GM10847 (cell line): ENCODE measurements around the gene MAST1.

Experiments used
- POLR2A ChIP-seq: IDR thresholded peaks from 2 replicates; pipeline ENCODE4 v1.6.1; 2011; ENCODE audit not compliant: insufficient read length; ENCODE audit errors: extremely low read depth

Gene MAST1

DNA sequence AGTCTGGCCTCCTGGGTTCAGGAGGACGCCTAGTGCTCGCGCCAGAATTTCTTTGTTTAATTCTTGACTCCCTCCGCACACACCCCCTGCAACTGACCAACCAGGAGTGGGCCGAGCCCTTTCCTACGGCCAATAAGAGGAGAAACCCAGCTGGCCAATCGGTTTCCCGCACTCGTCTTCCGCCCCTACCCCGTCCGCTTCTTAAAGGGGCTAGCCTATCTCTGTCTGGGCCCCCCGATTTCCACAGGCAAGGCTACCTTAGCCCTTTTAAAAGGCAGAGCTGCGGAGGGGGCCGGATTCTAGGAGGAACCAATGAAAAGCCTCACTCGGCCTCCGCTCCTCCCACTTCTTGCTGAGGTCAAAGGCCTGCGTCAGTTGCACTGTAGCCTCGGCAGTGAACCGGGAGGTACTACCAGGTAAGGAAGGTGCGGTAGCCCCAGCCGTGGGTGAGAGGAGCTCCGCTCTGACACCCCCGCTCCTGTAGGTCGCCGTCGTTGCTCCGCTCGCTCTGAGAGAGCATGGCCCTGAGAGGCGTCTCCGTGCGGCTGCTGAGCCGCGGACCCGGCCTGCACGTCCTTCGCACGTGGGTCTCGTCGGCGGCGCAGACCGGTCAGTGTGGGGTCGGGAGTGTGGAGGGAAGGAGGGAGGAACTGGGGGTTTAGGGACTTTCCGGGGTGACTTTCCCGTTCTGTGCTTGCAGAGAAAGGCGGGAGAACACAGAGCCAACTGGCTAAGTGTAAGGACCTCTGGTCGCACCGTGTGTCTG, 52.7 kb downstream of the MAST1 start, which contains the start of gene GCDH:
Gene GCDH, plus strand, starts transcription at position 374 of the 766 bp plus-strand sequence. Its CDS starts 145 bp downstream, at position 519.
- peak; percentile 78 for TF ChIP-seq POLR2A

DNA sequence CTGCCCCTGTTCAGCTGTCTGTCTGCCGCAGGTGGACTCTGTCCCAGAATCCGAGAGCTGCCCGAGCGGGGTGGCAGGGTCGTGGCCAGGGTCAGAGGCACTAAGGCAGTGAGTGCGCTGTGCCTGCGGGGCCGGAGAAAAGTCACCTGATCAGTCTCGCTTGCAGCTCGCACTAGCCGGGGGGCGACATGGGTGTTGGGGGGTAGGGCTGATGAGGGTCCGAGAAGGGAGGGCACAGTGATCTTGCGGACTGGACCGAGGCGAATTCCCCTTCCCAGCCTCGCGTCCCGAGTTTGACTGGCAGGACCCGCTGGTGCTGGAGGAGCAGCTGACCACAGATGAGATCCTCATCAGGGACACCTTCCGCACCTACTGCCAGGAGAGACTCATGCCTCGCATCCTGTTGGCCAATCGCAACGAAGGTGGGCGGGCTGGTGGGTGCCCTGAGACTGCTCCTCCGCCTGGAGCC, 53.3 kb downstream of the MAST1 start:
- TF ChIP-seq POLR2A, result no peak

DNA sequence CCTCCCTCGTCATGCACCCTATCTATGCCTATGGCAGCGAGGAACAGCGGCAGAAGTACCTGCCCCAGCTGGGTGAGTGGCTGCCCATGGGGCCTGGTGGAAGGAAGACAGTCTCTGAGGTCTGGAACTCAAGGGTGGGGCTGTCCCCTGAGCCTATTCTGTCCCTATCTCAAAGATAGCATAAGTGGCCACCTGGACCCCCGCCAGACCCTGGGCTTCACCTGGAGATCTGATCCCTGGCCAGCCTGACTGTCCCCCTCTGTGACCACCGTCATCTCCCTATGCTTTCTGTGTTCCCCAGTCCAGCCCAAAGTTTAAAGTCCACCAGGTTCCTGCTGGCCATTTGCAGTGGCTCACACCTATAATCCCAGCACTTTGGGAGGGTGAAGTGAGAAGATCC, 55.3 kb downstream of the MAST1 start:
- TF ChIP-seq POLR2A, result no peak

DNA sequence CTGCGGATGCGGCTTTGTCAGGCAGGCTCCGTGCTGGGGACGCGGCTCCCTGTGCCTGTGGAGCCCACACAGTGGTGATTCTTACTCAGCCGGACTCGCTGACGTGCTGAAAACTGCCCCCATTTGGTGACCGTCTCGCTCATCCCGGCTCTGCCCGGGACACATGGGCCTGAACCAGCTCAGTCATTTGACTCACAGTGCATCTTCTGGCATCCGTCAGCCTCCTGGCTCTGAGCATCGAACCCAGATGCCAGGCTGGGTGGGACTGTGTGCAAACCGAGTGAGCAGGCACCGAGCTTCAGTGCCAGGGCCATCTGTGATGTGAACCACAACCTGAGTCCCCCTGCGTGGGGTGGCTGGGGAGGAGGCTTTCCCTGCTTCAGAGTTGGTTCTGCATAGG, 58.1 kb downstream of the MAST1 start:
- TF ChIP-seq POLR2A, result no peak

DNA sequence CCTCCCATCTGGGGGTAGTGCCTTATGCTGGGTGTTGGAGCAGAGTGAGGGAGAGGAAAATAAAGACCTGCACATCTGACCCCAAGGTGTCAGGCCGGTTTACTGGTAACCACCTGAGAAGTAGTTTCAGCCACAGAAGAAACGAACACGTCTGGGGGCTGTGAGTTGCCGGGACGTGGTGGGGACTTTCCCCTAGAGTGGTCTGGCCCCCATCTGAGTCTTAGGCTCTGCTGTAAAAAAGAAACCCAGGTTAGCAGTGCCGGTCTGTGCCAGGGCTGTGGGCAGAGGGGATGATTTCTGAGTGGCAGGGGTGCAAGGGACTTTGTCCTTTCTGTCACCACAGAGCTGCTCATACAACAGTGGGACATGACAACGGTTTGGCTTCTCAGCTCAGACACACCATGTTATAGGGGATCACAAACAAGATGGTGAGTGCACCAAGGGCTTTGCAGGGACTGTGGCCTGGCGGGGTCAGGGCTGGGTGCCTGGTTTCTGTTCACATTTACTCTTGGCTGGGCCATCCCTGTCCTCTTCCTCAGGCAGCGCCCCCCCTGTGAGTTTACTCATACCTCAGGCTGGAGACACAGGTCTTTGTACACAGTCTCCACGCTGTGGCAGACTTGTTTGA, 61.7 kb downstream of the MAST1 start:
- no peak for TF ChIP-seq POLR2A

DNA sequence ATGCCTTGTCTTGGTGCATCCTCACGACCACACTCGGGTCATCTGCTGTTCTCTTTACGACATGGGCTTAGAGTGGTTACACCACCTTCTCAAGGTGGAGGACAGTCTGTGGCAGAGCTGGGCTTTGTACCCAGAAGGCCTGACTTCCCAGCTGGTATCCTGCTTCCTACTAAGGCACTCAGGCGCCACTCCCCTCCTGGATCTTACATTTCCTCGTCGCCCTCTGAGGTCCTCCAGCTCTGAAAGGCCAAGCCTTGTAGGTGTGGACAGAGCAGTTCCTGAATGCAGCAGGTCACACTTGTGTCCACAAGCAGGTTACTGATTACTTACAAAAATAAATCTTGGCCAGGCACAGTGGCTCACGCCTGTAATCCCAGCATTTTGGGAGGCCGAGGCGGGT, 68.9 kb downstream of the MAST1 start:
- no peak for TF ChIP-seq POLR2A

DNA sequence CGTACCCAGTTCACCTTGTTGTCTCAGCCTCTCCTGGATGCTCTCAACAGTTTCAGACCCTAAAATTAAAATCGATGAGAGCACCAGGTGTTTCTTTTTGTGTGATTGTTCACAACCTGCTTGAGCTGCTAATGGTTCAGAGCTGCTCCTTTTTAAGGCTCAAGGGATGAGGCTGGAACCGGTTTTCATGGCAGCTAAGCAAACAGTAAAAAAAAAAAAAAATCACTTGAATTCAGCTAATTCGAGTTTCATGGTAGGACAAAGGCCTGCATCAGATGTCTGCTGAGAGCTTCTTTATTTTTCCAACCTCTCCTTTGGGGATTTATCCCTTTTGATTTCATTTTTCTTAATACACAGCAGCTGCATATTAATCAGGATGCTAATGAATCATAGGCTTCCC, 74.3 kb downstream of the MAST1 start:
- no peak for TF ChIP-seq POLR2A

DNA sequence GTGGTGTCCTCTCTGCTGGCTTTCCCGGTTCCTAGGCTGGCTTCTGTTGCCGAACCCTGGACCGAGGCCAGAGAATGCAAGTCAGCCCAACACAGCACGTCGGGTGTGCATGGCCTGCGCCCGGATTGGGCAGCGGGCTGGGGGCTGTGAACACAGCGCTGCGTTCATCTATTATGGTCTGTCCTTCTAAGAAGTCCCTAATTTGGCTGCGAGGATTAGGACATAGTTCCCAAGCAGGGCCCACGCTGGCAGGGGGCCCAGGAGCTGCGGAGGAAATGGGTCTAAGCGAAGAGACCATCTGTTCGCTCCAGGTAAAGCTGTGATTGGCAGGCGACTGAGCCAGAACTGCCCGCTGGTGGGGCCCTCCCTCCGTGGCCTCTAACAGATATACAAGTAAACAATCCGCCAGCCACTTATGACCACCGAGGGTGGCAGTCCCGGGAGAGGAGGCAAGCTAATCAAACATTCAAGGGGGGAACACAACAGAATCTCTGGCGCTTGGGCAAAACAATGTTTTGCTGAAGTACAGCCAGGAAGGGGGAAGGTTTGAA, 74.8 kb downstream of the MAST1 start:
- no peak for TF ChIP-seq POLR2A

DNA sequence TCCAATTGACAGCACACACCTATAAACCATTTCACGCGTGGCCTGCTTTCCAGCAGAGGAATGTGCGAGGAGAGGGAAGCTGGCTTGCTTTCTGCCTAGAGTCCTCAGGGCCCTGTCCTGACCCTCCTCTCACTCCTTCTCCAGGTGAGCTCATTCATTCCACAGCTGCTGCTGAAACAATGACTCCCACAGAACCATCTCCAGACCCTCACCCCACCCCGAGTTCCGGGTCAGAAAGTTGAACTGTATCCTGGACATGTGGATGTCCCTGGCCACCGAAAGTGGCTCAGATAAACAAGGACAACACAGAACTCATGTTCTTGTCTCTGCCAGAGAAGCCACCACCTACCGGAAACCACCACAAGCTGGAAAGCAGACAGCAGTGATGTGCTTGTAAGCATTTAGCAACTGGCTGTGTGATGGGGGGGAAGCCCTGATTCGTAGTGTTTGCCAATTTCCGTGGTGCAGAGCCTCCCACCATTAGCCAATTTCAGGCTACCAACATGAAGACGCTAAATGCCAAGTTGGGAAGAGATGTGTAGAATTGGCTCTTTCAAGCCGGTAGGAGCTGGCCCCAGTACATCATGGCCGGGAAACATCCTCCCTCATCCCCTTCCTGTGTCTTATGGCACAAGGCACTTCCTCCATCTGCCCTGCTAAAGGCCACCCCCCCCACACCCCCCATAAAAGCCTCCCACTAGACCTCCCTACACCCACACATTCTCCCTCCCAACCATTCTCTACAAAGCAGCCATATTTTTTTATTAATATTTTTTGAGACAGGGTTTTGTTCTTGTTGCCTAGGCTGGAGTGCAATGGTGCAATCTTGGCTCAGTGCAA, 75.8 kb downstream of the MAST1 start:
- no peak for TF ChIP-seq POLR2A

DNA sequence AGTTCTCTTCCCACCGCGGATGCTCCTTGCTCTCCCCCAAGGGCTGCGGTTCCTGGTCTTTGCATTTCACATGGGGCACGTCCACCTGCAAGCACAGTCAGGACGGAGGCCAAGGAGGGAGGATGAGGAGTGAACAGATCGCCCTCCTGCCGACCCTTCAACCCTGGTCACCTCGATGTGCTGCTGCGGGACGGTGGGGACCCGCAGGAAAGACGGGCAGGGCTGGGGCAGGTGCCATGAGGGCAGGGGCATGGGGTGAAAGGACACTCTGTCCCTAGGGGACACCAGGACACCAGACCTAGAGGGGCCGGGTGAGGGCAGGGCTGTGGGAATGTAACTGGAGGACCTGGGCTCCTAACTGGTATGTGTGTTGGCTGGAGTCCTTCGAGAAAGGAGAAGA, 79.9 kb downstream of the MAST1 start:
- TF ChIP-seq POLR2A, result no peak

DNA sequence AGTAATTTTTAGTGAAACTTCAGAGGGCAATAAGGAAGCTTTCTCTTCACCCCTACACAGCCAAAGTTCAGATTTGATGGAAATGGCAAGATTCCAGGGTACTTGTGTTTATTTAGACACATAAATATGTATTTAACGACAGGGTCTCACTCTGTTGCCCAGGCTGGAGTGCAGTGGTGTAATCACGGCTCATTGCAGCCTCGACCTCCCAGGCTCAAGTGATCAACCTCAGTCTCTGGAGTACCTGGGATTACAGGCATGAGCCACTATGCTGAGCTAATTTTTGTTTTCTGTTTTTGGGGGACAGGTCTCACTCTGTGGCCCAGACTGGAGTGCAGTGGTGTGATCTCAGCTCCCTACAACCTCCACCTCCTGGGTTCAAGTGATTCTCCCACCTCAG, 82.7 kb downstream of the MAST1 start:
- TF ChIP-seq POLR2A, result no peak

DNA sequence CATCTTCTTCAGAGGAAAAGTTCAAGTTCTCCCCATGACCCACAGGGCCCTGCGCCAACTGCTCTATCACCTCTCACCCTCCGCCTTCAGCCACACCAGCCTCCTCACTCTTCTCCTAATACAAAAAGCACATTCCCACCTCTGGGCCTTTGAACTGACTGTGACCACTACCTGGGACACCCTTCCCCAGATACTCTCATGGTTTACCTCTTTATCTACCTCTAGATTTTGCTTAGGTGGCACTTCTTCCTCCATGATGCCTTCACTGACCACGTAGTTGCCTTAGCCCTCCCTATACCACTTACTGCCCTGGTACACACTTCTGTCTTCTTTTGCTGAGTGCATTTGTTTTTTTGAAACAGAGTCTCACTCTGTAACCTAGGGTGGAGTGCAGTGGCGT, 84.6 kb downstream of the MAST1 start:
- no peak for TF ChIP-seq POLR2A
